Omental fat pad (tissue), 4 donors: ENCODE measurements around the gene SEL1L3. TPM values are rescaled to one million over a fixed set of nuclear protein-coding genes. Genes with fewer than 3 reads are reported as not detected.

Experiments used
- ATAC-seq: fragments of 150-250 bp; one replicate; pipeline ENCODE4 v1.9.1; 2016; ENCODE audit warnings: mild to moderate bottlenecking, moderate library complexity; ENCODE audit not compliant: low FRiP score
- DNase-seq: peaks from one replicate; pipeline ENCODE4 v3.0.0-alpha.2; 2019; ENCODE audit warnings: low spot score
- CTCF ChIP-seq, 3 donors: fragments of 450-650 bp; IDR thresholded peaks; one replicate each; pipeline ENCODE4 v1.5.1; 2016 to 2017; ENCODE audit warnings: antibody characterized with exemption in 3 of 3, mild to moderate bottlenecking in 3 of 3, moderate library complexity in 2 of 3
- total RNA-seq, 4 donors: library from RNA; depleted of rRNA; stranded (reverse); fragments of >200 nt; gene quantifications; one replicate each; pipeline ENCODE4 v1.1.0, GENCODE V29; 2016

The SEL1L3 gene
- total RNA-seq, 4 donors from 2014 or later: 15.8 to 29.9 (median 21.4) TPM

- no peak for TF ChIP-seq CTCF (IDR thresholded peaks at IDR 0.05)
- ATAC-seq: no peak
- no peak for DNase-seq
Measured at GRCh38 chr4:25839233-25839632, 23.6 kb downstream of the SEL1L3 start.

- ATAC-seq: no peak
- TF ChIP-seq CTCF (IDR thresholded peaks at IDR 0.05): no peak
- DNase-seq: no peak
Measured at GRCh38 chr4:25838526-25838925, 24.3 kb downstream of the SEL1L3 start.

- TF ChIP-seq CTCF (IDR thresholded peaks at IDR 0.05): no peak
- DNase-seq (no peak), ATAC-seq (no peak)
Measured at GRCh38 chr4:25837107-25837506, 25.7 kb downstream of the SEL1L3 start.

- TF ChIP-seq CTCF (IDR thresholded peaks at IDR 0.05): no peak
- no peak for ATAC-seq
- no peak for DNase-seq
Measured at GRCh38 chr4:25835384-25835783, 27.4 kb downstream of the SEL1L3 start.

- ATAC-seq: no peak
- no peak for TF ChIP-seq CTCF (IDR thresholded peaks at IDR 0.05)
- DNase-seq: no peak
Measured at GRCh38 chr4:25834411-25835107, 28.2 kb downstream of the SEL1L3 start.

GRCh38 chr4:25830548-25830947 is 32.2 kb downstream of the SEL1L3 start:
- no peak for TF ChIP-seq CTCF (IDR thresholded peaks at IDR 0.05)
- DNase-seq (no peak), ATAC-seq (no peak)

- TF ChIP-seq CTCF (IDR thresholded peaks at IDR 0.05): no peak
- ATAC-seq (no peak), DNase-seq (no peak)
Measured at GRCh38 chr4:25827897-25828296, 34.9 kb downstream of the SEL1L3 start.
